CD4-positive, CD25-positive, alpha-beta regulatory T cell (primary cell): ENCODE measurements around the gene CRACDL. TPM values are rescaled to one million over a fixed set of nuclear protein-coding genes. Genes with fewer than 3 reads are reported as not detected.

ENCODE experiments used
- ATAC-seq, 2 donors: fragments of 150-1000 bp; cut with Tn5 transposase; one replicate each; pipeline ENCODE4 v1.10.0; 2021; ENCODE audit warnings: low read depth in 2 of 2, moderate number of reproducible peaks in 2 of 2, moderate library complexity in 1 of 2
- DNase-seq, 3 donors: peaks; one replicate each; pipeline versions ENCODE4 v3.0.0 to v3.0.0-alpha.2; 2012 to 2022; ENCODE audit warnings: mixed read lengths in 1 of 3
- H3K27ac ChIP-seq: one replicate; pipeline ENCODE4 v1.7.0; 2013; ENCODE audit warnings: mild to moderate bottlenecking, low read length; ENCODE audit not compliant: insufficient read depth, poor library complexity, severe bottlenecking
- H3K27me3 ChIP-seq: one replicate; pipeline ENCODE4 v1.7.0; 2013; ENCODE audit warnings: low read length; ENCODE audit not compliant: control insufficient read depth, insufficient read depth
- H3K36me3 ChIP-seq: one replicate; pipeline ENCODE4 v1.7.0; 2013; ENCODE audit warnings: mild to moderate bottlenecking, low read length, moderate library complexity; ENCODE audit not compliant: control insufficient read depth, insufficient read depth
- H3K4me1 ChIP-seq: 2 replicates; pipeline ENCODE4 v1.7.0; 2013; ENCODE audit warnings: mild to moderate bottlenecking, low read length; ENCODE audit not compliant: insufficient read depth, control insufficient read depth, poor library complexity, severe bottlenecking
- H3K4me3 ChIP-seq: one replicate; pipeline ENCODE4 v1.7.0; 2013; ENCODE audit warnings: low read depth, mild to moderate bottlenecking, low read length, moderate library complexity
- H3K9me3 ChIP-seq, 2 experiments: 1 replicate in 1 of 2; 2 replicates in 1 of 2; pipeline ENCODE4 v1.7.0; 2013; ENCODE audit warnings: low read length in 2 of 2, mild to moderate bottlenecking in 1 of 2, moderate library complexity in 1 of 2; ENCODE audit not compliant: control insufficient read depth in 2 of 2
- H3K27ac Mint-ChIP-seq, 3 donors: one replicate each; pipeline ENCODE4 v1.8.0; 2020 to 2022; ENCODE audit warnings: mild to moderate bottlenecking in 3 of 3, mixed read lengths in 3 of 3, moderate library complexity in 2 of 3
- H3K27me3 Mint-ChIP-seq: one replicate; pipeline ENCODE4 v1.8.0; 2022; ENCODE audit warnings: mild to moderate bottlenecking, mixed read lengths
- H3K36me3 Mint-ChIP-seq: one replicate; pipeline ENCODE4 v1.8.0; 2020; ENCODE audit warnings: mixed read lengths
- H3K4me1 Mint-ChIP-seq, 4 donors: one replicate each; pipeline ENCODE4 v1.8.0; 2020 to 2022; ENCODE audit warnings: mixed read lengths in 4 of 4, mild to moderate bottlenecking in 1 of 4
- H3K4me3 Mint-ChIP-seq, 4 donors: one replicate each; pipeline ENCODE4 v1.8.0; 2020 to 2022; ENCODE audit warnings: mild to moderate bottlenecking in 4 of 4, mixed read lengths in 4 of 4, moderate library complexity in 3 of 4
- H3K9me3 Mint-ChIP-seq, 7 donors: one replicate each; pipeline ENCODE4 v1.8.0; 2020 to 2022; ENCODE audit warnings: mixed read lengths in 7 of 7, mild to moderate bottlenecking in 3 of 7, moderate library complexity in 2 of 7
- polyA plus RNA-seq, 4 donors: library from polyadenylated mRNA; unstranded; fragments of 300-500 nt; fragmentation: Illumina TruSeq; gene quantifications; one replicate each; pipeline ENCODE4 v1.2.3, GENCODE V29; 2021
- total RNA-seq: library from RNA; stranded (reverse); gene quantifications from one replicate; pipeline ENCODE4 v1.2.3, GENCODE V29; 2022

The CRACDL gene
- total and polyA plus RNA-seq, 5 donors from 2014 or later: 0.10 to 0.18 (median 0.16) TPM

GRCh38 chr2:98857001-98857400 is 79.0 kb downstream of the CRACDL start:
- Mint-ChIP-seq H3K4me3 (no peak overlapping the region), H3K4me1 (peaks cover 0 to 2% (median 0%) of the 10 kb centered on the region in 4 donors), H3K36me3 (peaks cover 4% of the 10 kb centered on the region), H3K27ac (no peak overlapping the region), H3K9me3 (peaks cover 0 to 52% (median 31%) of the 10 kb centered on the region in 7 donors), H3K27me3 (peaks cover 58% of the 10 kb centered on the region)
- H3K27ac ChIP-seq: no peak overlapping the region
- peaks cover 33 to 47% of the 10 kb centered on the region in 2 experiments for H3K9me3 ChIP-seq
- no peaks in the 10 kb centered on the region for H3K36me3 ChIP-seq
- ATAC-seq (no peak), DNase-seq (no peak)
- H3K4me1 ChIP-seq: no peaks in the 10 kb centered on the region
- H3K4me3 ChIP-seq: no peak overlapping the region
- H3K27me3 ChIP-seq: peaks cover 12% of the 10 kb centered on the region

DNA sequence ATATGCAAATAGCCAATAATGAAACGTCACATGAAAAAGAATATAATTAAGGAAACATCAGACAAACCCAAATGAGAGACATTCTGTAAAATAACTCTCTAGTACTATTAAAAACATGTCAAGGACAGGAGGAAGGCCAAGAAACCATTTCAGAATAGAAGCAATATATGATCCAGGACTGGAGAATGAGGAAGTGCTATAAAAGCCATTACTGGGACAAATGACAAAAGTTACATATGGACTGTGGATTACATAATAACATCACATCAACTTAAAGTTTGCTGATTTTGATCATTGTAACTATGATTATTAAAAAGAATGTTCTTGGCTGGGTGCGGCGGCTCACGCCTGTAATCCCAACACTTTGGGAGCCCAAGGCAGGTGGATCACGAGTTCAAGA is 81.3 kb downstream of the CRACDL start:
- H3K36me3 ChIP-seq: no peaks in the 10 kb centered on the region
- H3K4me3 Mint-ChIP-seq: no peak overlapping the region
- H3K27ac Mint-ChIP-seq: no peak overlapping the region
- peaks cover 21% of the 10 kb centered on the region for H3K27me3 ChIP-seq
- DNase-seq (no peak), ATAC-seq (no peak)
- H3K4me1 ChIP-seq: no peaks in the 10 kb centered on the region
- peaks cover 0 to 40% (median 21%) of the 10 kb centered on the region in 7 donors for H3K9me3 Mint-ChIP-seq
- no peak overlapping the region for H3K27ac ChIP-seq
- no peak overlapping the region for H3K4me3 ChIP-seq
- H3K36me3 Mint-ChIP-seq: peaks cover 4% of the 10 kb centered on the region
- H3K9me3 ChIP-seq: peaks cover 26 to 36% of the 10 kb centered on the region in 2 experiments
- peaks cover 0 to 2% (median 0%) of the 10 kb centered on the region in 4 donors for H3K4me1 Mint-ChIP-seq
- H3K27me3 Mint-ChIP-seq: peaks cover 66% of the 10 kb centered on the region

DNA sequence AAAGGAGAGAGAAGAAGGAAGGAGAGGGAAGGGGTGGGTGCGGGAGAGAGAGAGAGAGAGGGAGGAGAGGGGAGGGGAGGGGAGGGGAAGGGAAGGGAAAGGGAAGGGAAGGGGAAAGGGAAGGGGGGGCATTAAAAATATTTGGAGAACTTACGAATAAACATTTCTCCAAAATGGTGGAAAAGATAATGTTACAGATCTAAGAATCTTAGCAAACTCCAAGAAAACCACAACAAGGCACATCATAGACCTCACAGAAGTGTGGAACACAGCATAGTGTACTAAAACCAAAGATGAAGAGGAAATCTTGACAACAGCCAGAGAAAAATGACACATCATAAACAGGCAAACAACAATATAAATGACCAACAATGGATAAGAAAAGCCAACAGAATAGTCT is 83.1 kb downstream of the CRACDL start:
- Histone ChIP-seq H3K27me3 (peaks cover 20% of the 10 kb centered on the region), H3K4me1 (no peaks in the 10 kb centered on the region), H3K9me3 (peaks cover 14 to 25% of the 10 kb centered on the region in 2 experiments), H3K27ac (no peak overlapping the region), H3K36me3 (no peaks in the 10 kb centered on the region), H3K4me3 (no peak overlapping the region)
- H3K27ac Mint-ChIP-seq: no peak overlapping the region
- peaks cover 68% of the 10 kb centered on the region for H3K27me3 Mint-ChIP-seq
- peaks cover 0 to 2% (median 0%) of the 10 kb centered on the region in 4 donors for H3K4me1 Mint-ChIP-seq
- DNase-seq (no peak), ATAC-seq (no peak)
- peaks cover 0 to 28% (median 16%) of the 10 kb centered on the region in 7 donors for H3K9me3 Mint-ChIP-seq
- H3K4me3 Mint-ChIP-seq: no peak overlapping the region
- H3K36me3 Mint-ChIP-seq: peaks cover 4% of the 10 kb centered on the region

- peaks cover 0 to 2% (median 0%) of the 10 kb centered on the region in 4 donors for H3K4me1 Mint-ChIP-seq
- H3K9me3 ChIP-seq: peaks cover 0 to 2% of the 10 kb centered on the region in 2 experiments
- no peaks in the 10 kb centered on the region for H3K36me3 Mint-ChIP-seq
- DNase-seq (no peak), ATAC-seq (no peak)
- no peak overlapping the region for H3K4me3 Mint-ChIP-seq
- H3K36me3 ChIP-seq: no peaks in the 10 kb centered on the region
- no peak overlapping the region for H3K4me3 ChIP-seq
- H3K9me3 Mint-ChIP-seq: peaks cover 0 to 5% (median 4%) of the 10 kb centered on the region in 7 donors
- H3K27ac Mint-ChIP-seq: no peak overlapping the region
- H3K27me3 ChIP-seq: peaks cover 14% of the 10 kb centered on the region
- peaks cover 59% of the 10 kb centered on the region for H3K27me3 Mint-ChIP-seq
- no peak overlapping the region for H3K27ac ChIP-seq
- no peaks in the 10 kb centered on the region for H3K4me1 ChIP-seq
These were observed 86.0 kb downstream of the CRACDL start for GRCh38 chr2:98850074-98850473.

GRCh38 chr2:98849113-98849512 is 86.9 kb downstream of the CRACDL start:
- no peak overlapping the region for H3K4me3 Mint-ChIP-seq
- DNase-seq: no peak
- Histone ChIP-seq H3K27me3 (peaks cover 20% of the 10 kb centered on the region), H3K36me3 (no peaks in the 10 kb centered on the region), H3K9me3 (no peaks in the 10 kb centered on the region), H3K27ac (no peak overlapping the region), H3K4me1 (no peaks in the 10 kb centered on the region), H3K4me3 (no peak overlapping the region)
- H3K27ac Mint-ChIP-seq: no peak overlapping the region
- H3K27me3 Mint-ChIP-seq: peaks cover 56% of the 10 kb centered on the region
- H3K4me1 Mint-ChIP-seq: peaks cover 0 to 2% (median 0%) of the 10 kb centered on the region in 4 donors
- no peaks in the 10 kb centered on the region for H3K36me3 Mint-ChIP-seq
- ATAC-seq: no peak
- H3K9me3 Mint-ChIP-seq: peaks cover 0 to 3% (median 0%) of the 10 kb centered on the region in 7 donors

DNA sequence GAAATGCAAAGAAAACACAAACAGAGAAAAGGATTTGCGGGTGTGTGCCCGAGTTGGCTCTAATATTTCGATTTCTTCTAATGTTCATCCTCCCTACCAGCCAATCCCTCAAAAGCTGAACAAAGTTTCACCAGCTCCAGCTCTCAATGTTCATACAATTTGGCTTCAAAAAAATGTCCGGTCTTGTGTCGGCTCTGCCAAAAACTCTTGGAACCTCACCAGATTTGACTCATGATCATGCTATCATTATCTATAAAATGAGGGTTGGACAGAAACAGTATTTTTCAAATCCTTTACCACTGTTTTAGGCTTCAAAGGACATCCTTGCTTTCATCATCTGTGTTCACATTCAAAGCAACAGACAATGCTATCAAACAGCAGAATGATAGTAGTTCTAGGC is 88.2 kb downstream of the CRACDL start:
- Mint-ChIP-seq H3K27ac (no peak overlapping the region), H3K36me3 (no peaks in the 10 kb centered on the region), H3K4me1 (no peaks in the 10 kb centered on the region), H3K4me3 (no peak overlapping the region), H3K27me3 (peaks cover 57% of the 10 kb centered on the region), H3K9me3 (no peaks in the 10 kb centered on the region)
- no peak overlapping the region for H3K27ac ChIP-seq
- DNase-seq (no peak), ATAC-seq (no peak)
- H3K4me3 ChIP-seq: no peak overlapping the region
- H3K36me3 ChIP-seq: no peaks in the 10 kb centered on the region
- H3K27me3 ChIP-seq: peaks cover 28% of the 10 kb centered on the region
- no peaks in the 10 kb centered on the region for H3K9me3 ChIP-seq
- no peaks in the 10 kb centered on the region for H3K4me1 ChIP-seq

- H3K27me3 ChIP-seq: peaks cover 35% of the 10 kb centered on the region
- H3K36me3 ChIP-seq: no peaks in the 10 kb centered on the region
- H3K36me3 Mint-ChIP-seq: no peaks in the 10 kb centered on the region
- no peaks in the 10 kb centered on the region for H3K4me1 ChIP-seq
- H3K27ac ChIP-seq: no peak overlapping the region
- DNase-seq: no peak
- H3K4me3 Mint-ChIP-seq: no peak overlapping the region
- peaks cover 56% of the 10 kb centered on the region for H3K27me3 Mint-ChIP-seq
- H3K4me1 Mint-ChIP-seq: no peaks in the 10 kb centered on the region
- no peaks in the 10 kb centered on the region for H3K9me3 ChIP-seq
- H3K27ac Mint-ChIP-seq: no peak overlapping the region
- ATAC-seq: no peak
- H3K9me3 Mint-ChIP-seq: no peaks in the 10 kb centered on the region
- H3K4me3 ChIP-seq: no peak overlapping the region
These were observed 90.0 kb downstream of the CRACDL start for GRCh38 chr2:98846041-98846440.

- no peak for ATAC-seq
- Mint-ChIP-seq H3K4me1 (peaks cover 1 to 2% (median 2%) of the 10 kb centered on the region in 4 donors), H3K27me3 (peaks cover 45% of the 10 kb centered on the region), H3K4me3 (no peak overlapping the region), H3K27ac (no peak overlapping the region), H3K9me3 (no peaks in the 10 kb centered on the region), H3K36me3 (no peaks in the 10 kb centered on the region)
- no peaks in the 10 kb centered on the region for H3K4me1 ChIP-seq
- H3K9me3 ChIP-seq: no peaks in the 10 kb centered on the region
- DNase-seq: no peak
- H3K27me3 ChIP-seq: peaks cover 27% of the 10 kb centered on the region
- no peak overlapping the region for H3K27ac ChIP-seq
- H3K36me3 ChIP-seq: no peaks in the 10 kb centered on the region
- H3K4me3 ChIP-seq: no peak overlapping the region
These were observed 93.9 kb downstream of the CRACDL start for GRCh38 chr2:98842136-98842535.
